Measurements from ENCODE around the gene AAGAB.

- TF ChIP-seq CTCF (IDR thresholded peaks at IDR 0.05; ENCODE audit: poor library complexity, severe bottlenecking): no peak
- TF ChIP-seq POLR2AphosphoS5 (IDR thresholded peaks at IDR 0.05): no peak
- TF ChIP-seq EP300 (conservative IDR thresholded peaks at IDR 0.05; ENCODE audit: poor library complexity, severe bottlenecking): no peak
- no peak for TF ChIP-seq RAD21 (conservative IDR thresholded peaks at IDR 0.05)
- no peak for TF ChIP-seq EZH2 (IDR thresholded peaks at IDR 0.05; ENCODE audit: borderline replicate concordance, insufficient read depth, low read length, poor library complexity, severe bottlenecking)
- no peak for TF ChIP-seq REST (IDR thresholded peaks at IDR 0.05; ENCODE audit: borderline replicate concordance)
- no peak for TF ChIP-seq MXI1 (conservative IDR thresholded peaks at IDR 0.05; ENCODE audit: poor library complexity, severe bottlenecking)
- TF ChIP-seq TAF1 (IDR thresholded peaks at IDR 0.05; ENCODE audit: low read depth): no peak
Observed at GRCh38 chr15:67212684-67213367, 41.6 kb downstream of the AAGAB start.

Measured in neural cell (in vitro differentiated cells).